ENCODE measurements around the gene PCDHGB6. TPM values are rescaled to one million over a fixed set of nuclear protein-coding genes. Genes with fewer than 3 reads are reported as not detected.

The PCDHGB6 gene
- total RNA-seq, 1 experiment from 2014 or later = 6.0 TPM

DNA sequence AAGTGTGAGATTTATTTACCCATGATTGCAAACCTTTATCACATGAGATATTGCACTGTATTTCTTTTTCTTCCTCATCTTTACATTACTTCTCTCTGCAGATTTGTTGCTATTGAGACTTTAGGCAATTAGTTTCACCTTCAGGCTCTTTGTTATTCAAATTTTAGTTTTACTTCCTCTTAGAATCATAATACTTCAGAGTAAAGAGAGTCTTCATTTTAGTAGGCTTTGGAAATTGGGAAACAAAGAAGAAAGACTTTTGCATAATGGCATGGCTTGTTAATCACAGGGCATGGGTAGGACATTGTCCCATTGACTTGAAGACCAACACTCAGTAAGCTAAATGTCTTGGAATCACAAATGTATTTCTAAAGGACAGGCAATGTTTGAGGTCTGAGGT lies 45.1 kb upstream of the PCDHGB6 start:
- Histone ChIP-seq H3K27ac (ENCODE audit: insufficient read length, low read depth, low read length) (no peak overlapping the region), H2BK15ac (ENCODE audit: low read depth, low read length) (no peak overlapping the region), H2BK12ac (ENCODE audit: insufficient read length, low read depth, low read length) (no peak overlapping the region), H3K18ac (ENCODE audit: insufficient read length, low read depth, low read length) (no peak overlapping the region), H3T11ph (ENCODE audit: low read length) (no peak overlapping the region), H2AFZ (ENCODE audit: low read length) (no peak overlapping the region), H3K9ac (ENCODE audit: extremely low read depth, insufficient read length, low read length) (no peak overlapping the region), H2BK5ac (ENCODE audit: insufficient read length, low read length) (no peak overlapping the region), H3K23ac (ENCODE audit: insufficient read length, low read depth, low read length) (no peak overlapping the region), H3K79me1 (ENCODE audit: insufficient read depth, low read depth, low read length, poor library complexity, severe bottlenecking) (no peaks in the 10 kb centered on the region), H3K23me2 (ENCODE audit: insufficient read length, low read depth, low read length, poor library complexity, severe bottlenecking) (no peaks in the 10 kb centered on the region), H4K20me1 (ENCODE audit: control insufficient read depth, insufficient read depth, insufficient read length) (no peaks in the 10 kb centered on the region), H2AK5ac (ENCODE audit: insufficient read length, low read length) (no peak overlapping the region), H4K8ac (replicated peaks; ENCODE audit: insufficient read length, low read depth, low read length) (no peak overlapping the region), H2BK120ac (ENCODE audit: low read depth, low read length, poor library complexity, severe bottlenecking) (no peak overlapping the region), H2BK20ac (ENCODE audit: low read depth, low read length, poor library complexity, severe bottlenecking) (no peak overlapping the region), H3K79me2 (ENCODE audit: insufficient read depth, low read length) (no peaks in the 10 kb centered on the region), H4K91ac (ENCODE audit: insufficient read length, low read depth, low read length) (no peak overlapping the region), H3K4ac (ENCODE audit: low read depth, low read length) (no peak overlapping the region), H3K4me2 (ENCODE audit: insufficient read depth, insufficient read length, low read length) (no peak overlapping the region), H3K27me3 (ENCODE audit: insufficient read depth, low read length) (no peaks in the 10 kb centered on the region), H3K14ac (ENCODE audit: insufficient read depth, low read length) (no peak overlapping the region), H3K9me3 (ENCODE audit: control insufficient read depth, low read depth, low read length) (peaks cover 22% of the 10 kb centered on the region), H3K56ac (ENCODE audit: insufficient read length, low read depth, low read length) (no peak overlapping the region), H3K4me1 (ENCODE audit: insufficient read depth, low read length) (no peaks in the 10 kb centered on the region), H4K5ac (ENCODE audit: insufficient read length, low read depth, low read length) (no peak overlapping the region)
- no peak for DNase-seq
- Mint-ChIP-seq H3K4me1 (peaks cover 7 to 15% of the 10 kb centered on the region in 2 experiments; a peak in 3 of 4 replicates), H3K27me3 (ENCODE audit: low read depth) (peaks cover 7% of the 10 kb centered on the region), H3K4me3 (peak overlapping the region in 1 of 2 experiments; percentile 10; a peak in 1 of 5 replicates), H3K27ac (no peak overlapping the region), H3K9me3 (peaks cover 67 to 74% of the 10 kb centered on the region in 2 experiments), H3K36me3 (ENCODE audit: insufficient read depth in 1 of 3, low read depth in 3 of 3) (peaks cover 46 to 65% (median 60%) of the 10 kb centered on the region in 3 experiments)
- no peak for TF ChIP-seq CTCF (conservative IDR thresholded peaks at IDR 0.05)
